Upper lobe of left lung (tissue), 6 donors: ENCODE results near the gene WSCD2. TPM values are rescaled to one million over a fixed set of nuclear protein-coding genes. Genes with fewer than 3 reads are reported as not detected.

Experiments used
- ATAC-seq, 2 donors: fragments of 200-7000 bp; cut with Tn5 transposase; one replicate each; pipeline ENCODE4 v1.9.1; 2022; ENCODE audit warnings: mild to moderate bottlenecking in 2 of 2, moderate library complexity in 2 of 2; ENCODE audit not compliant: low FRiP score in 2 of 2
- DNase-seq, 2 donors: peaks; one replicate each; pipeline ENCODE4 v3.0.0-alpha.2; 2019 to 2020
- H3K27ac ChIP-seq, 4 donors: fragments of 200-600 bp; sonication (generic); one replicate each; pipeline ENCODE4 v1.5.1; 2016 to 2019
- H3K27me3 ChIP-seq, 4 donors: fragments of 200-600 bp; sonication (generic); one replicate each; pipeline ENCODE4 v1.5.1; 2017 to 2019
- H3K36me3 ChIP-seq, 4 donors: fragments of 200-600 bp; sonication (generic); one replicate each; pipeline ENCODE4 v1.5.1; 2016 to 2019
- H3K4me1 ChIP-seq, 4 donors: fragments of 200-600 bp; sonication (generic); one replicate each; pipeline ENCODE4 v1.5.1; 2018 to 2019
- H3K4me3 ChIP-seq, 4 donors: fragments of 200-600 bp; sonication (generic); one replicate each; pipeline ENCODE4 v1.5.1; 2017 to 2019; ENCODE audit warnings: mild to moderate bottlenecking in 2 of 4, moderate library complexity in 1 of 4
- H3K9me3 ChIP-seq, 4 donors: fragments of 200-600 bp; sonication (generic); one replicate each; pipeline ENCODE4 v1.5.1; 2018 to 2019
- CTCF ChIP-seq, 6 experiments: fragments of 450-650 bp in 4 of 6; fragments of 200-600 bp in 2 of 6; sonication (generic) in 2 of 6; IDR thresholded peaks; one replicate each; pipeline ENCODE4 v1.5.1; 2016 to 2019; ENCODE audit warnings: antibody characterized with exemption in 6 of 6
- EP300 ChIP-seq, 4 donors: sonication (generic); formaldehyde crosslinking; IDR thresholded peaks; one replicate each; pipeline ENCODE4 v1.5.1; 2017; ENCODE audit warnings: antibody characterized with exemption in 4 of 4, control low read depth in 2 of 4
- POLR2A ChIP-seq, 4 donors: fragments of 450-650 bp; IDR thresholded peaks; one replicate each; pipeline ENCODE4 v1.5.1; 2016 to 2017; ENCODE audit warnings: antibody characterized with exemption in 4 of 4, mild to moderate bottlenecking in 2 of 4
- POLR2AphosphoS5 ChIP-seq, 2 donors: sonication (generic); formaldehyde crosslinking; IDR thresholded peaks; one replicate each; pipeline ENCODE4 v1.5.1; 2017; ENCODE audit warnings: antibody characterized with exemption in 2 of 2
- WGBS, 2 donors: methylation state at CpG; one replicate each; pipeline ENCODE4 v1.1.5; 2017 to 2018; 5-methylcytosine and 5-hydroxymethylcytosine counted together
- total RNA-seq, 6 donors: library from RNA; depleted of rRNA in 4 of 6; stranded (reverse); fragments of >200 nt in 4 of 6; gene quantifications; one replicate each; pipeline versions ENCODE4 v1.1.0 to v1.2.1, GENCODE V29; 2016 to 2021
- donor health status: DM: no; HTN: no; CAD: no; lungs with moderate emphysema.
- donor health status: DM: no; HTN: yes; CAD: no; lungs with severe emphysema.

The WSCD2 gene
- total RNA-seq, 6 donors from 2014 or later, result 0.17 to 1.0 (median 0.71) TPM

GRCh38 chr12:108234158-108234557 is 105.1 kb downstream of the WSCD2 start:
- Histone ChIP-seq H3K4me3 (no peak overlapping the region), H3K36me3 (no peaks in the 10 kb centered on the region), H3K9me3 (peaks cover 0 to 3% (median 0%) of the 10 kb centered on the region in 4 donors), H3K4me1 (no peaks in the 10 kb centered on the region), H3K27me3 (no peaks in the 10 kb centered on the region), H3K27ac (no peak overlapping the region)
- ATAC-seq, result no peak
- TF ChIP-seq POLR2A (IDR thresholded peaks at IDR 0.05) (no peak), CTCF (IDR thresholded peaks at IDR 0.05) (peak in 4 of 6 experiments; percentile 17 to 51 (median 34)), POLR2AphosphoS5 (IDR thresholded peaks at IDR 0.05) (no peak), EP300 (IDR thresholded peaks at IDR 0.05) (no peak)
- no peak for DNase-seq
- WGBS, 2 donors, result 71 to 77% methylated on average over 6 of the region's 6 CpGs

GRCh38 chr12:108235197-108235984 is 106.3 kb downstream of the WSCD2 start:
- H3K9me3 ChIP-seq, result peaks cover 0 to 3% (median 0%) of the 10 kb centered on the region in 4 donors
- DNase-seq (no peak), ATAC-seq (no peak)
- H3K27me3 ChIP-seq, result no peaks in the 10 kb centered on the region
- WGBS, 2 donors, result 63 to 73% methylated on average over 5 of the region's 5 CpGs
- H3K4me1 ChIP-seq, result no peaks in the 10 kb centered on the region
- H3K36me3 ChIP-seq, result no peaks in the 10 kb centered on the region
- TF ChIP-seq CTCF (IDR thresholded peaks at IDR 0.05) (no peak), POLR2A (IDR thresholded peaks at IDR 0.05) (no peak), EP300 (IDR thresholded peaks at IDR 0.05) (no peak), POLR2AphosphoS5 (IDR thresholded peaks at IDR 0.05) (no peak)
- H3K4me3 ChIP-seq, result no peak overlapping the region
- no peak overlapping the region for H3K27ac ChIP-seq

- 37 to 56% methylated on average over 3 of the region's 3 CpGs for WGBS, 2 donors
- H3K27ac ChIP-seq, result no peak overlapping the region
- DNase-seq (no peak), ATAC-seq (no peak)
- peaks cover 0 to 3% (median 0%) of the 10 kb centered on the region in 4 donors for H3K9me3 ChIP-seq
- no peaks in the 10 kb centered on the region for H3K36me3 ChIP-seq
- no peak overlapping the region for H3K4me3 ChIP-seq
- H3K4me1 ChIP-seq, result no peaks in the 10 kb centered on the region
- TF ChIP-seq EP300 (IDR thresholded peaks at IDR 0.05) (no peak), CTCF (IDR thresholded peaks at IDR 0.05) (no peak), POLR2AphosphoS5 (IDR thresholded peaks at IDR 0.05) (no peak), POLR2A (IDR thresholded peaks at IDR 0.05) (no peak)
- H3K27me3 ChIP-seq, result no peaks in the 10 kb centered on the region
Observed at GRCh38 chr12:108235985-108236263, 106.8 kb downstream of the WSCD2 start.

- Histone ChIP-seq H3K27me3 (no peaks in the 10 kb centered on the region), H3K4me1 (no peaks in the 10 kb centered on the region), H3K9me3 (peaks cover 0 to 3% (median 0%) of the 10 kb centered on the region in 4 donors), H3K27ac (no peak overlapping the region), H3K36me3 (no peaks in the 10 kb centered on the region), H3K4me3 (no peak overlapping the region)
- WGBS, 2 donors, result 86 to 95% methylated on average over 1 of the region's 1 CpG
- ATAC-seq, result no peak
- no peak for DNase-seq
- TF ChIP-seq EP300 (IDR thresholded peaks at IDR 0.05) (no peak), POLR2A (IDR thresholded peaks at IDR 0.05) (no peak), CTCF (IDR thresholded peaks at IDR 0.05) (no peak), POLR2AphosphoS5 (IDR thresholded peaks at IDR 0.05) (no peak)
Observed at GRCh38 chr12:108236366-108236765, 107.3 kb downstream of the WSCD2 start.

GRCh38 chr12:108237272-108237671 is 108.2 kb downstream of the WSCD2 start:
- TF ChIP-seq CTCF (IDR thresholded peaks at IDR 0.05) (no peak), POLR2A (IDR thresholded peaks at IDR 0.05) (no peak), POLR2AphosphoS5 (IDR thresholded peaks at IDR 0.05) (no peak), EP300 (IDR thresholded peaks at IDR 0.05) (no peak)
- Histone ChIP-seq H3K9me3 (peaks cover 0 to 3% (median 0%) of the 10 kb centered on the region in 4 donors), H3K36me3 (no peaks in the 10 kb centered on the region), H3K4me3 (no peak overlapping the region), H3K4me1 (no peaks in the 10 kb centered on the region), H3K27ac (no peak overlapping the region), H3K27me3 (no peaks in the 10 kb centered on the region)
- no peak for ATAC-seq
- 95 to 100% methylated on average over 3 of the region's 3 CpGs for WGBS, 2 donors
- no peak for DNase-seq
